ENCODE results near the gene FANCE.

The FANCE gene

GRCh38 chr6:35468980-35469750, 17.0 kb downstream of the FANCE start:
- no peak for DNase-seq

GRCh38 chr6:35469751-35470662, 17.9 kb downstream of the FANCE start:
- no peak for DNase-seq

GRCh38 chr6:35470663-35471120, 18.6 kb downstream of the FANCE start:
- DNase-seq, result no peak

GRCh38 chr6:35471836-35472345, 19.8 kb downstream of the FANCE start:
- DNase-seq, result no peak

- DNase-seq, result no peak
Measured at GRCh38 chr6:35473075-35473849, 21.1 kb downstream of the FANCE start.

GRCh38 chr6:35473850-35474130, 21.7 kb downstream of the FANCE start:
- no peak for DNase-seq

- no peak for DNase-seq
Measured at GRCh38 chr6:35474131-35474941, 22.2 kb downstream of the FANCE start.

- no peak for DNase-seq
Measured at GRCh38 chr6:35474942-35475570, 22.9 kb downstream of the FANCE start.

- DNase-seq, result no peak
Measured at GRCh38 chr6:35475573-35475972, 23.4 kb downstream of the FANCE start.

GRCh38 chr6:35476004-35476403, 23.9 kb downstream of the FANCE start:
- DNase-seq, result no peak

GRCh38 chr6:35477028-35477427, 24.9 kb downstream of the FANCE start:
- no peak for DNase-seq

GRCh38 chr6:35477551-35478179, 25.5 kb downstream of the FANCE start:
- DNase-seq, result no peak

- DNase-seq, result no peak
Measured at GRCh38 chr6:35478259-35478658, 26.1 kb downstream of the FANCE start.

GRCh38 chr6:35480176-35480575, 28.0 kb downstream of the FANCE start:
- no peak for DNase-seq

GRCh38 chr6:35481226-35481625, 29.1 kb downstream of the FANCE start:
- DNase-seq, result no peak

GRCh38 chr6:35483062-35483461, 30.9 kb downstream of the FANCE start:
- DNase-seq, result no peak

- DNase-seq, result no peak
Measured at GRCh38 chr6:35483490-35483889, 31.4 kb downstream of the FANCE start.

- no peak for DNase-seq
Measured at GRCh38 chr6:35483893-35484645, 31.9 kb downstream of the FANCE start.

GRCh38 chr6:35484921-35485392, 32.8 kb downstream of the FANCE start:
- no peak for DNase-seq

GRCh38 chr6:35485402-35485877, 33.3 kb downstream of the FANCE start:
- no peak for DNase-seq

Data from amniotic stem cell (primary cell).